AG09319 (cell line): ENCODE data around the gene HOXD12.

Source experiments
- DNase-seq: peaks from one replicate; pipeline ENCODE4 v3.0.0-alpha.2; 2010; ENCODE audit warnings: low read depth; ENCODE audit errors: extremely low read depth
- CTCF ChIP-seq: IDR thresholded peaks from 2 replicates; pipeline ENCODE4 v1.5.1; 2011; ENCODE audit warnings: low read depth, mild to moderate bottlenecking, inconsistent platforms, low read length, moderate library complexity

Gene HOXD12

GRCh38 chr2:176136374-176137251, 37.0 kb downstream of the HOXD12 start:
- DNase-seq = no peak
- TF ChIP-seq CTCF = no peak

DNA sequence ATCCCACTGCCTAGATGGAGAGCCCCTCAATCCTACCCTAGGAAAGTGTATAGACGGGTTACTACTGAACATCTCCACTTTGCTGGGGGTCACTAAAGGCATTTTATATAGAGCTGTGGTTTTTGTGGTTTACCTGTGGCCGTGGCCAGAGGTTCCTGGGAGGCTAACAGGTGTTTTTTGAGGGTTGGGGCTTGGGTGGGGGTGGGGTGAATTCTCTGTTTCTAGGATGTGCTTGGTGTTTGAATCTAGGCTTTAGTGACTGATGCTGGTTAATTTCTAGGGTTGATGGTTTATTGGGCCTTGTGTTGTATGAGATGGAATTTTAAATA, 37.6 kb downstream of the HOXD12 start:
- TF ChIP-seq CTCF = no peak
- no peak for DNase-seq

- no peak for TF ChIP-seq CTCF
- no peak for DNase-seq
Observed at GRCh38 chr2:176137906-176138305, 38.3 kb downstream of the HOXD12 start.

- TF ChIP-seq CTCF = no peak
- no peak for DNase-seq
Observed at GRCh38 chr2:176138526-176138922, 38.9 kb downstream of the HOXD12 start.

DNA sequence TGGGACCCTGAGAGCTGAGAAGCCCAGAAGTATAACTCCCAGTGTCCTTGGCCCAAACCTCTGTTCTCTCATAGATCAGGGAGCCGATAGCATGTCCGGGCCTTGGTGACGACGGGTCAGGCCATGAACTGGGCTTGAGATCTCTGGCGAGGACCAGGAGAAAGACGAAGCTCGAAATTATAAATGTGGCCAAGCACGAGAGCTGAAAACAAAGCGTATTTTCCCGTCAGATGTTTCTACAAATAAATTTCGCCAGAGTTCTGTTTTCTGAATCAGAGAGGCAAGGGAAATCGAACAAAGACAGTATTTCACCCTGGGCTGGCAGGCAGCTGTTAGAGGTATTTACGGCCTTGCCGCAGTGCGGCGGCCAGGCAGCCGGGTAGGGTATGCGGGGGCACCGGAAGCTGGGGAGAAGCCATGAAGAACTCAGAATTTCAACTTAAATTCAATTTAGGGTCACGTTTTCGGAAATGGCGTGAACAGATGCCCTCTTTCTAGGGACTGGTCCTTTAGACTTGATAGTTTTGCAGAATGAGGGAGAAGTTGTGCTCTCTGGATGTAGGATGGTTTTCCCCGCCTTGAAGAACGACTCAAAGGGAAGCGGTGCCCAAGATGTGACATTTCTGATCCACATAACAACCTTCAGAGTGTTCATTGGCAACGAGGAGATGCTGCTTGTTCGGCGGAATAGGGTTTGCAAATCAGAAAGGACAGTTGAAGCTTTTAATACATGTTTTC, 39.5 kb downstream of the HOXD12 start:
- no peak for TF ChIP-seq CTCF

DNA sequence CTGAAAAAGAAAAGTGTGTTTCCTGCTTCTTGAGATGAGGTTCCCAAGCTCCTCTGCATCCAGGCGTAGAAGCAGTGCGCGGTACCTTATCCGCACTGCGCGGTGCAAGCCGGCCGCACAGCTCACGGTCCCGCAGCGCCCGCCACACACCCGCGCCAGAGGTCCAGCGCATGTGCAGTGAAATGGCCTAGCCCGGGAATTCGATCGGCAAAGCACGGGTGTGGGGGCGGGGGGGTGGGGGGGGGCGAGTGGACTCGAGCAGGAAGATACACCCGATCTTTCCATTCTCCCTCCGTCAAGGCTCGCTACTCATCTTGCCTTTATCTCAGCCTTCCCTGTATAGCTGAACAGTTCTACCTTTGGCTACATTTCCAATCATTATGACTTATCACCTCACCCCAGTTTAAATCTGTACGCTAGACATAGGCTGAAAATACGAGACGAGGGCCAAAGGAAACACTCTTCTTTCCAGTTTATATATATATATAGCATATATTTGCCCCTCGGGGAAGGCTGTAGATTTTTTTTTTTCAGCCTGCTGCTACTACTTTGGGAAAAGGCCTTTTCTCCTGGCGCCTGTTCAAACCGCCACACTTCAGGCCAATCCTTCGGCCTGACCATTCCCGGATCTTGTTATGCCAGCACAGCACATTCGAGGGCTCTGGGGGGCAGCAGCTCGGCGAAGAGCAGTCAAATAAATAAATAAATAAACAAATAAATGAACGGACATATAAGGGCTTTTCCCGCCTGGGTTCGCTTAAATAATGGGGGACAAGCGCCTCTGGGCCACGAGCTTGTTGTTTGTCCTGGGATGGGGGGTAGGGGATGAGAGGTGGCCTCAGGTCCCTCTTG, 40.3 kb downstream of the HOXD12 start:
- no peak for TF ChIP-seq CTCF
- no peak for DNase-seq

More for the DNA sequence above, 39.5 kb downstream of the HOXD12 start:
- no peak for DNase-seq
